HG02763 (cell line): ENCODE results near the gene FBXL17.
"Not testable (repeated sequence)": the region's sequence is repeated elsewhere in the genome, so short reads cannot be mapped to it uniquely, and the experiment has no call there.

Experiments
- ATAC-seq: cut with Tn5 transposase; IDR thresholded peaks from one replicate; pipeline ENCODE4 v1.9.1; 2021; ENCODE audit warnings: mild to moderate bottlenecking, moderate library complexity; ENCODE audit not compliant: unreplicated experiment

Gene FBXL17

GRCh38 chr5:108315829-108316228, 66.1 kb downstream of the FBXL17 start:
- ATAC-seq = no peak

- no peak for ATAC-seq
Measured at GRCh38 chr5:108312258-108312657, 69.6 kb downstream of the FBXL17 start.

GRCh38 chr5:108311682-108312081, 70.2 kb downstream of the FBXL17 start:
- no peak for ATAC-seq

GRCh38 chr5:108303611-108304010, 78.3 kb downstream of the FBXL17 start:
- no peak for ATAC-seq

- ATAC-seq = no peak
Measured at GRCh38 chr5:108303086-108303485, 78.8 kb downstream of the FBXL17 start.

- no peak for ATAC-seq
Measured at GRCh38 chr5:108297042-108297601, 84.8 kb downstream of the FBXL17 start.

- no peak for ATAC-seq
Measured at GRCh38 chr5:108295578-108296368, 86.1 kb downstream of the FBXL17 start.

- ATAC-seq = no peak
Measured at GRCh38 chr5:108280960-108281569, 100.8 kb downstream of the FBXL17 start.

GRCh38 chr5:108280248-108280647, 101.7 kb downstream of the FBXL17 start:
- ATAC-seq = no peak

- ATAC-seq = no peak
Measured at GRCh38 chr5:108278285-108279240, 103.3 kb downstream of the FBXL17 start.

- no peak for ATAC-seq
Measured at GRCh38 chr5:108276187-108277050, 105.5 kb downstream of the FBXL17 start.

GRCh38 chr5:108274080-108274479, 107.8 kb downstream of the FBXL17 start:
- ATAC-seq = not testable (repeated sequence)

- no peak for ATAC-seq
Measured at GRCh38 chr5:108271127-108271526, 110.8 kb downstream of the FBXL17 start.

- no peak for ATAC-seq
Measured at GRCh38 chr5:108266242-108266641, 115.7 kb downstream of the FBXL17 start.

- ATAC-seq = no peak
Measured at GRCh38 chr5:108264533-108264932, 117.4 kb downstream of the FBXL17 start.

- no peak for ATAC-seq
Measured at GRCh38 chr5:108263338-108263737, 118.6 kb downstream of the FBXL17 start.

- ATAC-seq = no peak
Measured at GRCh38 chr5:108260858-108261170, 121.1 kb downstream of the FBXL17 start.

- peak; percentile 85 for ATAC-seq
Measured at GRCh38 chr5:108260117-108260857, 121.6 kb downstream of the FBXL17 start.

- ATAC-seq = no peak
Measured at GRCh38 chr5:108259306-108259705, 122.6 kb downstream of the FBXL17 start.

GRCh38 chr5:108257996-108258395, 123.9 kb downstream of the FBXL17 start:
- ATAC-seq = no peak
